ENCODE results near the gene SOAT1. TPM values are rescaled to one million over a fixed set of nuclear protein-coding genes. Genes with fewer than 3 reads are reported as not detected.
A peak's percentile ranks its signal among the peaks of the same experiment; 100 is the strongest.
"Not testable (repeated sequence)": the region's sequence is repeated elsewhere in the genome, so short reads cannot be mapped to it uniquely, and the experiment has no call there.

SOAT1 gene
- polyA plus RNA-seq (2012; ENCODE audit: insufficient read depth, insufficient read length) = 18.7 TPM

- peak; percentile 85 for DNase-seq (ENCODE audit: low read depth, low spot score)
- peak within 1 kb of the TSS; percentile 85 for H3K4me3 ChIP-seq (ENCODE audit: low read length)
These were observed at the start of gene SOAT1 for GRCh38 chr1:179293340-179294327. Gene SOAT1, plus strand, starts transcription at chr1:179293797. Its CDS starts 8,888 bp downstream, at chr1:179302685.

GRCh38 chr1:179245426-179245825 is 48.2 kb upstream of the SOAT1 start:
- H3K4me3 ChIP-seq (ENCODE audit: low read length); DNase-seq (ENCODE audit: low read depth, low spot score): not testable (repeated sequence)

- H3K4me3 ChIP-seq (ENCODE audit: low read length) = no peak overlapping the region
- no peak for DNase-seq (ENCODE audit: low read depth, low spot score)
These were observed 45.7 kb upstream of the SOAT1 start for GRCh38 chr1:179247923-179248322.

DNA sequence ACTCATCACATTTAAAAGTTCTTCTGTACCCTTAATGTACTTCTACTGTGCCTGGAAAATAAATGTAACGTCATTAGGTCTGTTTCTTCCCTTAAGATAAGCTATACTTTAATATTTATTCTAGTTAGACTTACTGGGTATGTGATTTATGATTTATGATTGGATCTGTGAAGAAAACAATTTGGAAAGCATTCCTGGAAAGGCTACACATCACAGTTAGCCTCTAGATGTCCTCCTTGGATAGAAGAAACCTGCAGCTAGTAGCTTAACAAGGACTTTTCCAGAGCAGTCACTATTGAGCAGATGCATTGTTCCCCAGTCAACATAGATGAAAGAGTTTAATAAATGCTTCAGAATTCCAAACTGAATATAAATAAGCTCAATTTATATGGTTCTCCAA is 41.9 kb upstream of the SOAT1 start:
- DNase-seq (ENCODE audit: low read depth, low spot score) = no peak

GRCh38 chr1:179252606-179253005 is 41.0 kb upstream of the SOAT1 start:
- no peak for DNase-seq (ENCODE audit: low read depth, low spot score)
- no peak overlapping the region for H3K4me3 ChIP-seq (ENCODE audit: low read length)

More for the DNA sequence above, 41.9 kb upstream of the SOAT1 start:
- no peak overlapping the region for H3K4me3 ChIP-seq (ENCODE audit: low read length)

GRCh38 chr1:179253286-179253972 is 40.2 kb upstream of the SOAT1 start:
- DNase-seq (ENCODE audit: low read depth, low spot score) = no peak
- no peak overlapping the region for H3K4me3 ChIP-seq (ENCODE audit: low read length)

- no peak for DNase-seq (ENCODE audit: low read depth, low spot score)
- H3K4me3 ChIP-seq (ENCODE audit: low read length) = no peak overlapping the region
These were observed 31.4 kb upstream of the SOAT1 start for GRCh38 chr1:179262183-179262582.

DNA sequence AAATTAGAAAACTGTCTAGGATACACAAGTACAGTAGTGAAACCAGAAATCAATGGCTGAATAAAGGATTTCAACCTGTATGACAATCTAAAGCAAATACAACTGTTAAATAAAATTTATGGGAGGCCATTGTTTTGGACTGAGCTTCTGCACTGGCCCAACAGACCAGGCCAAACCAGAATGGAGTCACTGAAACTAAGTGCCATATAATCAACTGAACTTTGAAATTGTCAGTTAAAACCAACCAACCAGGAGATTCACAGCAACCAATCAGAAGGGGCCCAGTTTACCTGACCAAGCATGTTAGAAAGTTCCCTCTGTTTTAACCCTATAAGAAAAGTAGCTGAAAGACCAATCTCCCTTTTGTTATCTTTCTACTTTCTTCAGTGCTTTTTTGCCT is 30.5 kb upstream of the SOAT1 start:
- no peak overlapping the region for H3K4me3 ChIP-seq (ENCODE audit: low read length)

GRCh38 chr1:179264507-179264906 is 29.1 kb upstream of the SOAT1 start:
- H3K4me3 ChIP-seq (ENCODE audit: low read length) = no peak overlapping the region
- no peak for DNase-seq (ENCODE audit: low read depth, low spot score)

More for the DNA sequence above, 30.5 kb upstream of the SOAT1 start:
- no peak for DNase-seq (ENCODE audit: low read depth, low spot score)

DNA sequence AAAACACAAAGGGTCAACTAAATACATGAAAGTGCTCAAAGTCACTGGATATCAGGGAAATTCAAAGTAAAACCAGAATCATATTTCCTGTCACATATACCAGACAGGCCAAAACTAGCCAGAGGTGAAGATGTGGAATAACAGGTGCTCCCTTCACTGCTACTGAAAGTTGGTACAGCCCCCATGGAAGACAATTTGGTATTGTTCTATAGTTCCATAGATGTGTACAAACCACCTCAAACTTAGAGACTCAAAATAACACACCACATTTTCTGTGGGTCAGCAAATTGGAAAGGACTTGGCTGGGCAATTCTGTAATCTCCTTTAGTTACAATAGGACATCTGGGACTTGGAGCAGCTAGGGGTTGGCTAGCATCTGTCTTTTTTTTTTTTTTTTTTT is 24.5 kb upstream of the SOAT1 start:
- no peak overlapping the region for H3K4me3 ChIP-seq (ENCODE audit: low read length)
- no peak for DNase-seq (ENCODE audit: low read depth, low spot score)

DNA sequence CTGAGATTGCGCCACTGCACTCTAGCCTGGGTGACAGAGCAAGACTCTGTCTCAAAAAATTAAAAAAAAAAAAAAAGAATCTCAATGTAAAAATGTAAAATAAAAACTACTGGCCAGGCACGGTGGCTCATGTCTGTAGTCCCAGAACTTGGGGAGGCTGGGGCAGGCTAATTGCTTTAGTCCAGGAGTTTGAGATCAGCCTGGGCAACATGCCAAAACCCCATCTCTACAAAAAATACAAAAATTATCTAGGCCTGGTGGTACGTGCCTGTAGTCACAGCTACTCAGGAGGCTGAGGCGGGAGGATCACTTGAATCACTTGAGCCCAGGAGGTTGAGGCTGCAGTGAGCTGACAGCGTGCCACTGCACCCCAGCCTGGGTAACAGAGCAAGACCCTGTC is 19.2 kb upstream of the SOAT1 start:
- H3K4me3 ChIP-seq (ENCODE audit: low read length); DNase-seq (ENCODE audit: low read depth, low spot score): not testable (repeated sequence)

DNA sequence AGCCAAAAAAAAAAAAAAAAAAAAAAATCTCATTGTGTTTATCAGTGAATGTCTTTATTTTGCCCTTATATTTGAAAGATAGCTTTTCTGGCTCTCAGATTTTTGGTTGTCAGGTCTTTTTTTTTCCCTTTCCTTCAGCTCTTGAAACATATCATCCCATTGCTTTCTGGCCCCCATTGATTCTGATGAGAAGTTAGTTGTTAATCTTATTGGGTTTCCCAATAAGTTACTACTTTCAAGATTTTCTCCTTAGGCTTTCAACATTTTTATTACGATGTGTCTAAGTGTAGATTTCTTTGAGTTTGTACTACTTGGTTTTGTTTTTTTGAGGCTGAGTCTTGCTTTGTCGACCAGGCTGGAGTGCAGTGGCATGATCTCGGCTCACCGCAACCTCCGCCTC is 14.7 kb upstream of the SOAT1 start:
- DNase-seq (ENCODE audit: low read depth, low spot score) = no peak
- H3K4me3 ChIP-seq (ENCODE audit: low read length) = no peak overlapping the region

DNA sequence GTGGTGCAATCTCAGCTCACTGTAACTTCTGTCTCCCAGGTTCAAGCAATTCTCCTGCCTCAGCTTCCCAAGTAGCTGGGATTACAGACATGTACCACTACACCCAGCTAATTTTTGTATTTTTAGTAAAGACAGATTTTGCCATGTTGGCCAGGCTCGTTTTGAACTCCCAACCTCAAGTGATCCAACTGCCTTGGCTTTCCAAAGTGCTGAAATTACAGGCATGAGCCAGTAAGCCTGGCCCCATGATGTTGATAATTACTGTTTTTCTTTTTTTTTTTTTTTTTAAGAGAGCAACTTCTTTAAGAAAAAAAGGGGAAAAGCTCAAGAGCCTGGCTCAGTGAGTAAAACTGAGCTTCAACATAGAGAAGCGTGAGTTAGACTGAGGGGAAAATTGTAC is 9.6 kb upstream of the SOAT1 start:
- DNase-seq (ENCODE audit: low read depth, low spot score) = no peak
- no peak overlapping the region for H3K4me3 ChIP-seq (ENCODE audit: low read length)

DNA sequence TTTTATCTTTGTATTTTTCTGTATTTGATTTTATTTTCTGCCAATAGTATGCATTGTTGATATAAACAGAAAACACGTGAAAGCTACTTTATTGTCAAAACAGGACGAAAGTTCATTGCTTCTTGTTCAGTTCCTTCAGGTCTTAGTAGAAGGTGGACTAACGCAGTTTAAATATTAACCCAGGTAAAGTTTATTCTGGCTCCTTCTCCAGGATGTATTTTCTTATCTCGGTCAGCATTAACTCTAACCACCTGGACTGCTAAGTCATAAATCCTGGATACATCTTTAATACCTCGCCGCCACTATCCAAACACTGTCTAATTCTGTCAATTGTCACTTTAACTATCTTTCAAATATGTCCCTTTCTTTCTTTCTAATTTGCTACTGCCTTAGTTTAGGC is 5.7 kb upstream of the SOAT1 start:
- H3K4me3 ChIP-seq (ENCODE audit: low read length) = no peak overlapping the region
- no peak for DNase-seq (ENCODE audit: low read depth, low spot score)

DNA sequence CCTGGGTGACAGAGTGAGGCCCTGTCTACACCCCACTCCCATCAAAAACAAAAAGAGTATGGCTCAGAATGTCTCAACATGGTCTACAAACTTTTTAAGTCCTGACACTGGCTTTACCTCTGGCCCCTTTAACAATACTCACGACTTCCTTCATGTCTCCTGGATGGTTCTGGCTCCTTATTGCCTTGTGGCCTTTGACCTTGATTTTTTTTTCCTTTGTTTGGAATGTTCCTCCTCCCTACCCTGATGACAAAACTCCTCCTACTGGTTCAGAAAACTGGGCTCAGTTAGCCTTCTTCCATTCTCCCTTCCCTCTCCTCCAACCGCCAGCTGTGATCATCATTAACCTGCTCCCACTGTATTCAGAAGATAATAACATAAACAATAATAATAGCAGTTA is 4.6 kb upstream of the SOAT1 start:
- no peak for DNase-seq (ENCODE audit: low read depth, low spot score)
- H3K4me3 ChIP-seq (ENCODE audit: low read length) = no peak overlapping the region

DNA sequence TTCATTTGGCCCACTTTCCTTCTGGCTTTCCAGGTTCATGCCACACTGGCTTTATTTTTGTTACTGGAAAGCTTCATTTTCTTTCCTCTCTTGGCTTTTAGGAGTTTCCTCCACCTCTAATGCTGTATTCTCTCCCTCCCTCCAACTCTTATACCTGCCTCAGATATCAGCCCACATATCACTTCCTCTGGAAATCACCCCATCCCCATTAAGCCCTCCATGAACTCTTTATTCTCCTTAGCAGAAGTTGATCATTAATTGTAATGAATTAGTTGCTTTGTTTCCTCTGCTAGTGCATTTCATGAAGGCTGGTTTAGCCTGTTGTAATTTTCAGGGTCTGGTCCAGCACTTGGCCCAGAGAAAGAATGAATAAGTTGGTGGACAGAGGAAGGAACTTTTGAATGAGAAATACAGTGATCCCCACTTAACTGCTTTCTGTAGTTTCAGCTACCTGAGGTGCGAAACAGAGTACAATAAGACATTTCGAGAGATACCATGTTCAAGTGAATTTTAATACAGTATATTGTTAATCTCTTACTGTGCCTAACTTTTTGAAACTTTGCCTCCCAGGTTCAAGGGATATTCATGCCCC is 1.7 kb downstream of the SOAT1 start:
- no peak for DNase-seq (ENCODE audit: low read depth, low spot score)
- peak overlapping the region; percentile 85 for H3K4me3 ChIP-seq (ENCODE audit: low read length)

DNA sequence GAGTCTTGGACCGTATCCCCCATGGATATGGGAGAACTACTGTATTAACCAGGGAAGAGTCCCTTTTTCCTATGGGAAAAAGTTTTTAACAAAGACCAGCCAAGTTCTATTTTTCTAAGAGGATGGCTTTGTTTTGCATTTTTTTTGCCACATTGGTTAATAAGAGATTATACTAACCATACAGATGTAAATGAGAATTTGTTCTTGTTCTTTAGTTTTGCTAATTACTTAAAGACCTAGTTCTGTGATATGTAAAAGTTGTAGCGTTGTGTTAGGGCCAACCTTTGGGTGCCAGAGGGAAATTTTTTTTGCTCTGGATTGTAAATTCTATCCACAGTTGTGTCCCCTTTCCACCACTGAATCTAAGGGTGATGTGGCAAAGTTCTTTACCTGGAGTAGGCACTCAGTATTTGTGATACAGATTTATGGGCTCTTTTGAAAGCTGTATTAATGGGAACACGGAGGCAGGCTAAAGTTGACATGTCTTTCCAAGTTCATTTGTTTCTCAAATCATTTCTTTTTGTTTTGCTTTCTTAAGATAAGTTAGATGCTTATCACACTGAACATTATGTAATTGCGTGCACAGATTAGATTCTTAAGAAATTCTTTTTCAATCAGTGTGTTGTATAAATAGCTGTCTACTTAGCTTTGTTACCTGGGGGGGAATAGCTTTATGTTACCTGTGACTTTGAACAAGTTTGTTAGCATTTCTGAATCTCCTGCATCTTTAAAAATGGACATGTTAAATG is 2.9 kb downstream of the SOAT1 start:
- H3K4me3 ChIP-seq (ENCODE audit: low read length) = no peak overlapping the region
- no peak for DNase-seq (ENCODE audit: low read depth, low spot score)

- no peak for DNase-seq (ENCODE audit: low read depth, low spot score)
- no peak overlapping the region for H3K4me3 ChIP-seq (ENCODE audit: low read length)
These were observed 3.4 kb downstream of the SOAT1 start for GRCh38 chr1:179297105-179297378.

GRCh38 chr1:179298952-179299351 is 5.4 kb downstream of the SOAT1 start:
- no peak overlapping the region for H3K4me3 ChIP-seq (ENCODE audit: low read length)

More at GRCh38 chr1:179298952-179299351, 5.4 kb downstream of the SOAT1 start:
- DNase-seq (ENCODE audit: low read depth, low spot score) = peak; percentile 91

Data from Jurkat, Clone E6-1 (cell line).